Measurements from ENCODE around the gene RFC5.
"Not testable (repeated sequence)": the region's sequence is repeated elsewhere in the genome, so short reads cannot be mapped to it uniquely, and the experiment has no call there.

RFC5 gene

DNA sequence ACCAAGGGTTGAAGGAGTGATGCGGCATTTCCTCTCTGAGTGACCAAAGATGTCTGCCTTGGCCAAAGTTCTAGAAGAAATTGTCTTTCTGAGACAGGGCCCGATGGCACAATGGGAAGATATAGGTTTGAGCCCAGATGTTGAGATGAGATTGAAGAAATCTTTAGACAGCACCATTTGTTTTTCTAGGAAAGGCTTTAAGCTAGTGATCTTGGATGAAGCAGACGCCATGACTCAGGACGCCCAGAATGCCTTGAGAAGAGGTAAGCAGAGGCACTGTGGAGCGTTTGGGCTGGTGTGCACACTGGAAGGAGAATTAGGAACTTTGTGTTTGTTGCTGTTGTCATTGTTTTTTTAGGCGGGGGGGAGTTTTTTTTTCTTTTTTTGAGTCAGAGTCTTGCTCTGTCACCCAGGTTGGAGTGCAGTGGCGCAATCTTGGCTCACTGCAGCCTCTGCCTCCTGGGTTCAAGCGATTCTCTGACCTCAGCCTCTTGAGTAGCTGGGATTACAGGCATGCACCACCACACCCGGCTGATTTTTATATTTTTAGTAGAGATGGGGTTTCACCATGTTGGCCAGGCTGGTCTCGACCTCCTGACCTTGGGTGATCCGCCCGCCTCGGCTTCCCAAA lies 5.7 kb downstream of the RFC5 start:
- not testable (repeated sequence) for H3K9me3 ChIP-seq (ENCODE audit: insufficient read depth, low read depth, low read length); H4K8ac ChIP-seq (ENCODE audit: low read depth, low read length); H3K4ac ChIP-seq (ENCODE audit: low read depth, low read length); H3K23ac ChIP-seq (ENCODE audit: low read length); H4K91ac ChIP-seq (ENCODE audit: low read depth, low read length); H3K4me3 ChIP-seq (ENCODE audit: low read depth, low read length); H3K79me2 ChIP-seq (ENCODE audit: control insufficient read depth, insufficient read depth, low read length, poor library complexity); H2BK12ac ChIP-seq (ENCODE audit: low read length); H3K14ac ChIP-seq (ENCODE audit: low read length); H2BK5ac ChIP-seq (ENCODE audit: low read depth, low read length, poor library complexity); H3K18ac ChIP-seq (ENCODE audit: low read length); DNase-seq; H3K4me2 ChIP-seq (ENCODE audit: low read length); H2AK5ac ChIP-seq (ENCODE audit: low read length); H3K79me1 ChIP-seq (ENCODE audit: low read length); H3K4me1 ChIP-seq (ENCODE audit: control insufficient read depth in 1 of 2, insufficient read depth in 2 of 2, low read length in 2 of 2); H4K12ac ChIP-seq (ENCODE audit: low read depth, low read length); H3K27me3 ChIP-seq (ENCODE audit: insufficient read depth, low read length); H2BK120ac ChIP-seq (ENCODE audit: insufficient read depth, low read length, poor library complexity); H3K27ac ChIP-seq (ENCODE audit: low read depth, low read length); H2AFZ ChIP-seq (ENCODE audit: insufficient read depth, low read length, poor library complexity); H3K9ac ChIP-seq (ENCODE audit: low read length)
- H3K36me3 ChIP-seq (ENCODE audit: control insufficient read depth in 1 of 2, insufficient read depth in 2 of 2, low read length in 2 of 2), result peaks cover 35 to 48% of the 10 kb centered on the region in 2 experiments
- WGBS (ENCODE audit: extremely low coverage, insufficient coverage, insufficient read length), result no CpG with 5 or more reads among the region's 13 CpGs

DNA sequence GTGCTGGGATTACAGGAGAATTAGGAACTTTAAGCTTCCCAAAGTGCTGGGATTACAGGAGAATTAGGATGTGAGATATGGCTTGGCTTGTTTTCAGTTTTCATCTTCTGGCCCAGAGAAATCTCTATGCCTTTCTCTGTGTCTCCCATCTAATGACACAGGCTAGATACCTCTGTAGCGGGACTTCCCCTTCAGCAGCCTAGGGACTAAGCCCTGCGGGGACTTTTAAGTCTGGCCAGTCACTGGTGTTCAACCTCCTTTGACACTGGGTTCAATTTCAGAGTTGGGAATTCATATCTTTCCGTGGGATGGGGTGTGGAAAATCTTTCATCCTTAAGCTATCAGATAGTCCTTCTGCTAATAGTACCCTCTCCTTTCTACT lies 6.2 kb downstream of the RFC5 start:
- Histone ChIP-seq H3K79me2 (ENCODE audit: control insufficient read depth, insufficient read depth, low read length, poor library complexity) (no peaks in the 10 kb centered on the region), H3K4me1 (ENCODE audit: control insufficient read depth in 1 of 2, insufficient read depth in 2 of 2, low read length in 2 of 2) (no peaks in the 10 kb centered on the region), H2BK5ac (ENCODE audit: low read depth, low read length, poor library complexity) (no peak overlapping the region), H3K9me3 (ENCODE audit: insufficient read depth, low read depth, low read length) (no peaks in the 10 kb centered on the region), H3K36me3 (ENCODE audit: control insufficient read depth in 1 of 2, insufficient read depth in 2 of 2, low read length in 2 of 2) (peaks cover 35 to 49% of the 10 kb centered on the region in 2 experiments), H2BK12ac (ENCODE audit: low read length) (no peak overlapping the region), H4K91ac (ENCODE audit: low read depth, low read length) (no peak overlapping the region), H3K4me3 (ENCODE audit: low read depth, low read length) (no peak overlapping the region), H3K14ac (ENCODE audit: low read length) (no peak overlapping the region), H3K23ac (ENCODE audit: low read length) (no peak overlapping the region), H2BK120ac (ENCODE audit: insufficient read depth, low read length, poor library complexity) (no peak overlapping the region), H3K18ac (ENCODE audit: low read length) (no peak overlapping the region), H3K27me3 (ENCODE audit: insufficient read depth, low read length) (no peaks in the 10 kb centered on the region), H3K79me1 (ENCODE audit: low read length) (no peaks in the 10 kb centered on the region), H3K27ac (ENCODE audit: low read depth, low read length) (no peak overlapping the region), H3K4me2 (ENCODE audit: low read length) (no peak overlapping the region), H2AFZ (ENCODE audit: insufficient read depth, low read length, poor library complexity) (no peak overlapping the region), H3K4ac (ENCODE audit: low read depth, low read length) (no peak overlapping the region), H4K12ac (ENCODE audit: low read depth, low read length) (no peak overlapping the region), H3K9ac (ENCODE audit: low read length) (no peak overlapping the region), H2AK5ac (ENCODE audit: low read length) (no peak overlapping the region), H4K8ac (ENCODE audit: low read depth, low read length) (no peak overlapping the region)
- DNase-seq, result no peak
- WGBS (ENCODE audit: extremely low coverage, insufficient coverage, insufficient read length), result no CpG with 5 or more reads among the region's 3 CpGs

DNA sequence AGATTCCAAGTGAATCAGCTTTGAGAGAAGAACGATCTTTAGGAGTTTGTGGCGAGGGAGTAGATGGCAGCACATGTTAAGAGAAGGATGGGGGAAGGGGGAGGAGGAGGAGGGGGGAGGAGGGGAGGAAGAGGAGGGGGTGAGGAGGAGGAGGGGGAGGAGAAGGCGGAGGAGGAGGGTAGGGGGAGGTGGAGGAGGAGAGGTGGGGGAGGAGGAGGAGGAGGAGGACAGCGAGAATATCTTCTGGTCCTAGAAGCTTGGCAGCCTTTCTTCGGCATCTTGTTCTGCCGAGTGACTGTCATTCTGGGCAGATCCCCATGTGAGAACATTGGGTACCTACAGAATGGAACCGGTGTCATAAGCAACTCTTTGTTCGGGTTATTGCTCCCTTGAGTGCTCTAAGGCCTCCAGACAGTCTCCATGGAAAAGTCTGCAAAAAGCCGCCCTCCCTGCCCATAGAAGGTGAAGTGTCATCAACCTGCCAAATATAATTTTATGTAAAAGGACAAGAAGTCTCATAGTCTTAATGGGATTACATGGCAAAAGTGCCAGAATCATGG lies 6.9 kb downstream of the RFC5 start:
- Histone ChIP-seq H3K14ac (ENCODE audit: low read length) (no peak overlapping the region), H2BK5ac (ENCODE audit: low read depth, low read length, poor library complexity) (no peak overlapping the region), H3K4me2 (ENCODE audit: low read length) (no peak overlapping the region), H3K27me3 (ENCODE audit: insufficient read depth, low read length) (no peaks in the 10 kb centered on the region), H4K12ac (ENCODE audit: low read depth, low read length) (no peak overlapping the region), H3K9ac (ENCODE audit: low read length) (no peak overlapping the region), H4K8ac (ENCODE audit: low read depth, low read length) (no peak overlapping the region), H3K79me1 (ENCODE audit: low read length) (no peaks in the 10 kb centered on the region), H2AK5ac (ENCODE audit: low read length) (no peak overlapping the region), H2BK12ac (ENCODE audit: low read length) (no peak overlapping the region), H3K27ac (ENCODE audit: low read depth, low read length) (no peak overlapping the region), H3K4ac (ENCODE audit: low read depth, low read length) (no peak overlapping the region), H2AFZ (ENCODE audit: insufficient read depth, low read length, poor library complexity) (no peak overlapping the region), H3K79me2 (ENCODE audit: control insufficient read depth, insufficient read depth, low read length, poor library complexity) (no peaks in the 10 kb centered on the region), H4K91ac (ENCODE audit: low read depth, low read length) (no peak overlapping the region), H3K4me1 (ENCODE audit: control insufficient read depth in 1 of 2, insufficient read depth in 2 of 2, low read length in 2 of 2) (no peaks in the 10 kb centered on the region), H3K23ac (ENCODE audit: low read length) (no peak overlapping the region), H3K36me3 (ENCODE audit: control insufficient read depth in 1 of 2, insufficient read depth in 2 of 2, low read length in 2 of 2) (peaks cover 35 to 50% of the 10 kb centered on the region in 2 experiments), H2BK120ac (ENCODE audit: insufficient read depth, low read length, poor library complexity) (no peak overlapping the region), H3K9me3 (ENCODE audit: insufficient read depth, low read depth, low read length) (no peaks in the 10 kb centered on the region), H3K4me3 (ENCODE audit: low read depth, low read length) (no peak overlapping the region), H3K18ac (ENCODE audit: low read length) (no peak overlapping the region)
- WGBS (ENCODE audit: extremely low coverage, insufficient coverage, insufficient read length), result 100% methylated on average over 1 of the region's 9 CpGs
- no peak for DNase-seq

DNA sequence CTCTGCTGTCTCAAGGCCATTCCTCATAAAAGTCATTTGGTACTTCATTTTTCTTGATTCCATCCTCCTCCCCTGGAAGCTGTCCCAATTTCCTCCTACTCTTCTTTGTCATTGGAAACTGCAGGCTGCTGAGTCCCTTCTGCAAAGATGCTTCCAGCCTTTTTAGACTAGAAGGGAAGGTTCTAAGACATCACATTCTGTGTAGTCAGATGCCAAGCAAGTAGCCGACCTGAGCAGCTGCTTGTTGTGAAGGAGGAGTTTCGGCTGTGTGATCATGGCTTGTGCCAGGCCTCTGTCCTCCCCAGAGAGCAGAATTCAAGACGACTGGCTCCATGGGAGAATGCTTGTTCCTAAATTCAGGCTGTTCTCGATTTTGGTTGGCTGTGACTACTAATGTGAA lies 8.7 kb downstream of the RFC5 start:
- Histone ChIP-seq H3K9ac (ENCODE audit: low read length) (no peak overlapping the region), H2BK120ac (ENCODE audit: insufficient read depth, low read length, poor library complexity) (no peak overlapping the region), H3K27me3 (ENCODE audit: insufficient read depth, low read length) (no peaks in the 10 kb centered on the region), H2BK5ac (ENCODE audit: low read depth, low read length, poor library complexity) (no peak overlapping the region), H3K23ac (ENCODE audit: low read length) (no peak overlapping the region), H3K4me1 (ENCODE audit: control insufficient read depth in 1 of 2, insufficient read depth in 2 of 2, low read length in 2 of 2) (no peaks in the 10 kb centered on the region), H3K79me1 (ENCODE audit: low read length) (no peaks in the 10 kb centered on the region), H3K9me3 (ENCODE audit: insufficient read depth, low read depth, low read length) (no peaks in the 10 kb centered on the region), H3K4ac (ENCODE audit: low read depth, low read length) (no peak overlapping the region), H3K4me2 (ENCODE audit: low read length) (no peak overlapping the region), H4K8ac (ENCODE audit: low read depth, low read length) (no peak overlapping the region), H3K36me3 (ENCODE audit: control insufficient read depth in 1 of 2, insufficient read depth in 2 of 2, low read length in 2 of 2) (peaks cover 34 to 52% of the 10 kb centered on the region in 2 experiments), H2BK12ac (ENCODE audit: low read length) (no peak overlapping the region), H4K91ac (ENCODE audit: low read depth, low read length) (no peak overlapping the region), H2AFZ (ENCODE audit: insufficient read depth, low read length, poor library complexity) (no peak overlapping the region), H3K27ac (ENCODE audit: low read depth, low read length) (no peak overlapping the region), H4K12ac (ENCODE audit: low read depth, low read length) (no peak overlapping the region), H3K79me2 (ENCODE audit: control insufficient read depth, insufficient read depth, low read length, poor library complexity) (no peaks in the 10 kb centered on the region), H3K18ac (ENCODE audit: low read length) (no peak overlapping the region), H2AK5ac (ENCODE audit: low read length) (no peak overlapping the region), H3K4me3 (ENCODE audit: low read depth, low read length) (no peak overlapping the region), H3K14ac (ENCODE audit: low read length) (no peak overlapping the region)
- no CpG with 5 or more reads among the region's 4 CpGs for WGBS (ENCODE audit: extremely low coverage, insufficient coverage, insufficient read length)
- no peak for DNase-seq

Measured in trophoblast cell (in vitro differentiated cells and primary cell).